ENCODE results near the gene VWA8.
"Not testable (repeated sequence)": the region's sequence is repeated elsewhere in the genome, so short reads cannot be mapped to it uniquely, and the experiment has no call there.

The VWA8 gene

GRCh38 chr13:41751734-41752445 lies 209.0 kb downstream of the VWA8 start:
- H3K4me3 ChIP-seq (ENCODE audit: low read depth, low read length) = no peak overlapping the region

- H3K4me3 ChIP-seq (ENCODE audit: low read depth, low read length) = no peak overlapping the region
Observed at GRCh38 chr13:41751277-41751676, 209.6 kb downstream of the VWA8 start.

GRCh38 chr13:41746259-41746658 lies 214.7 kb downstream of the VWA8 start:
- H3K4me3 ChIP-seq (ENCODE audit: low read depth, low read length) = no peak overlapping the region

- not testable (repeated sequence) for H3K4me3 ChIP-seq (ENCODE audit: low read depth, low read length)
Observed at GRCh38 chr13:41745496-41745895, 215.4 kb downstream of the VWA8 start.

GRCh38 chr13:41742917-41743552 lies 217.9 kb downstream of the VWA8 start:
- no peak overlapping the region for H3K4me3 ChIP-seq (ENCODE audit: low read depth, low read length)

- H3K4me3 ChIP-seq (ENCODE audit: low read depth, low read length) = no peak overlapping the region
Observed at GRCh38 chr13:41740479-41740878, 220.4 kb downstream of the VWA8 start.

- no peak overlapping the region for H3K4me3 ChIP-seq (ENCODE audit: low read depth, low read length)
Observed at GRCh38 chr13:41722684-41723535, 238.0 kb downstream of the VWA8 start.

- H3K4me3 ChIP-seq (ENCODE audit: low read depth, low read length) = no peak overlapping the region
Observed at GRCh38 chr13:41720839-41721561, 239.9 kb downstream of the VWA8 start.

GRCh38 chr13:41716236-41716635 lies 244.7 kb downstream of the VWA8 start:
- H3K4me3 ChIP-seq (ENCODE audit: low read depth, low read length) = no peak overlapping the region

GRCh38 chr13:41713405-41713804 lies 247.5 kb downstream of the VWA8 start:
- no peak overlapping the region for H3K4me3 ChIP-seq (ENCODE audit: low read depth, low read length)

- no peak overlapping the region for H3K4me3 ChIP-seq (ENCODE audit: low read depth, low read length)
Observed at GRCh38 chr13:41710771-41711170, 250.1 kb downstream of the VWA8 start.

GRCh38 chr13:41709511-41709910 lies 251.4 kb downstream of the VWA8 start:
- no peak overlapping the region for H3K4me3 ChIP-seq (ENCODE audit: low read depth, low read length)

GRCh38 chr13:41708713-41709112 lies 252.2 kb downstream of the VWA8 start:
- H3K4me3 ChIP-seq (ENCODE audit: low read depth, low read length) = no peak overlapping the region

- H3K4me3 ChIP-seq (ENCODE audit: low read depth, low read length) = no peak overlapping the region
Observed at GRCh38 chr13:41707194-41707821, 253.6 kb downstream of the VWA8 start.

- no peak overlapping the region for H3K4me3 ChIP-seq (ENCODE audit: low read depth, low read length)
Observed at GRCh38 chr13:41706152-41706551, 254.8 kb downstream of the VWA8 start.

GRCh38 chr13:41702540-41702939 lies 258.4 kb downstream of the VWA8 start:
- H3K4me3 ChIP-seq (ENCODE audit: low read depth, low read length) = no peak overlapping the region

GRCh38 chr13:41701676-41702075 lies 259.2 kb downstream of the VWA8 start:
- no peak overlapping the region for H3K4me3 ChIP-seq (ENCODE audit: low read depth, low read length)

GRCh38 chr13:41700790-41701310 lies 260.1 kb downstream of the VWA8 start:
- no peak overlapping the region for H3K4me3 ChIP-seq (ENCODE audit: low read depth, low read length)

GRCh38 chr13:41699759-41700158 lies 261.1 kb downstream of the VWA8 start:
- H3K4me3 ChIP-seq (ENCODE audit: low read depth, low read length) = no peak overlapping the region

GRCh38 chr13:41697578-41697977 lies 263.3 kb downstream of the VWA8 start:
- H3K4me3 ChIP-seq (ENCODE audit: low read depth, low read length) = no peak overlapping the region

Measured in iPS-11a (cell line).